Neural crest cell (in vitro differentiated cells): ENCODE data around the gene SMCO4. TPM values are rescaled to one million over a fixed set of nuclear protein-coding genes. Genes with fewer than 3 reads are reported as not detected.

Experiments used
- DNase-seq: peaks from one replicate; pipeline ENCODE4 v3.0.0; 2021; ENCODE audit warnings: low read depth, mixed read lengths, low spot score
- H3K27ac Mint-ChIP-seq: one replicate; pipeline ENCODE4 v1.8.0; 2021; ENCODE audit warnings: mild to moderate bottlenecking, mixed read lengths; ENCODE audit not compliant: unreplicated experiment
- H3K27me3 Mint-ChIP-seq: 2 replicates; pipeline ENCODE4 v1.8.0; 2021; ENCODE audit warnings: low read depth, mild to moderate bottlenecking, mixed read lengths
- H3K36me3 Mint-ChIP-seq: 2 replicates; pipeline ENCODE4 v1.8.0; 2021; ENCODE audit warnings: low read depth, mild to moderate bottlenecking, mixed read lengths
- H3K4me1 Mint-ChIP-seq: 2 replicates; pipeline ENCODE4 v1.8.0; 2021; ENCODE audit warnings: mixed read lengths
- H3K4me3 Mint-ChIP-seq: one replicate; pipeline ENCODE4 v1.8.0; 2021; ENCODE audit warnings: mild to moderate bottlenecking, mixed read lengths
- H3K9me3 Mint-ChIP-seq: 2 replicates; pipeline ENCODE4 v1.8.0; 2021; ENCODE audit warnings: mixed read lengths
- CTCF ChIP-seq: fragments of 200-600 bp; sonication (generic); conservative IDR thresholded peaks from 2 replicates; pipeline ENCODE4 v1.5.0; 2021; ENCODE audit warnings: antibody characterized with exemption, mild to moderate bottlenecking
- total RNA-seq: library from RNA; stranded (reverse); gene quantifications from 2 replicates; pipeline ENCODE4 v1.2.1, GENCODE V29; 2021

SMCO4 gene
- total RNA-seq, 1 donor from 2014 or later, result 23.1 TPM

GRCh38 chr11:93477684-93478234 lies 65.4 kb downstream of the SMCO4 start:
- Mint-ChIP-seq H3K4me3 (peak overlapping the region; percentile 9), H3K36me3 (peaks cover 4% of the 10 kb centered on the region), H3K27me3 (no peaks in the 10 kb centered on the region), H3K27ac (peak overlapping the region; percentile 78), H3K4me1 (peaks cover 40% of the 10 kb centered on the region), H3K9me3 (peaks cover 4% of the 10 kb centered on the region)
- no peak for TF ChIP-seq CTCF
- no peak for DNase-seq

GRCh38 chr11:93476796-93477195 lies 66.4 kb downstream of the SMCO4 start:
- Mint-ChIP-seq H3K4me3 (no peak overlapping the region), H3K9me3 (peaks cover 4% of the 10 kb centered on the region), H3K27ac (no peak overlapping the region), H3K36me3 (peaks cover 2% of the 10 kb centered on the region), H3K4me1 (peaks cover 30% of the 10 kb centered on the region), H3K27me3 (no peaks in the 10 kb centered on the region)
- no peak for DNase-seq
- no peak for TF ChIP-seq CTCF

GRCh38 chr11:93474123-93474522 lies 69.1 kb downstream of the SMCO4 start:
- H3K36me3 Mint-ChIP-seq, result peaks cover 2% of the 10 kb centered on the region
- peaks cover 4% of the 10 kb centered on the region for H3K9me3 Mint-ChIP-seq
- TF ChIP-seq CTCF, result no peak
- H3K27me3 Mint-ChIP-seq, result no peaks in the 10 kb centered on the region
- peaks cover 23% of the 10 kb centered on the region for H3K4me1 Mint-ChIP-seq
- H3K4me3 Mint-ChIP-seq, result no peak overlapping the region
- no peak overlapping the region for H3K27ac Mint-ChIP-seq
- no peak for DNase-seq

GRCh38 chr11:93468290-93468689 lies 74.9 kb downstream of the SMCO4 start:
- no peak for TF ChIP-seq CTCF
- Mint-ChIP-seq H3K4me3 (no peak overlapping the region), H3K9me3 (no peaks in the 10 kb centered on the region), H3K4me1 (no peaks in the 10 kb centered on the region), H3K27ac (no peak overlapping the region), H3K36me3 (no peaks in the 10 kb centered on the region), H3K27me3 (no peaks in the 10 kb centered on the region)
- no peak for DNase-seq

GRCh38 chr11:93467054-93467453 lies 76.1 kb downstream of the SMCO4 start:
- H3K27ac Mint-ChIP-seq, result no peak overlapping the region
- H3K36me3 Mint-ChIP-seq, result no peaks in the 10 kb centered on the region
- peaks cover 5% of the 10 kb centered on the region for H3K9me3 Mint-ChIP-seq

More at GRCh38 chr11:93467054-93467453, 76.1 kb downstream of the SMCO4 start:
- Mint-ChIP-seq H3K4me1 (no peaks in the 10 kb centered on the region), H3K4me3 (no peak overlapping the region), H3K27me3 (no peaks in the 10 kb centered on the region)
- no peak for DNase-seq
- TF ChIP-seq CTCF, result no peak
